ENCODE results near the gene ESRRA.
A peak's percentile ranks its signal among the peaks of the same experiment; 100 is the strongest.

Gene ESRRA

GRCh38 chr11:64275031-64275800, 30.1 kb upstream of the ESRRA start:
- DNase-seq (ENCODE audit: low read depth) = no peak

GRCh38 chr11:64275841-64276240, 29.5 kb upstream of the ESRRA start:
- no peak for DNase-seq (ENCODE audit: low read depth)

GRCh38 chr11:64276653-64277431, 28.5 kb upstream of the ESRRA start:
- DNase-seq (ENCODE audit: low read depth) = no peak

GRCh38 chr11:64278576-64279190, 26.6 kb upstream of the ESRRA start:
- DNase-seq (ENCODE audit: low read depth) = no peak

- DNase-seq (ENCODE audit: low read depth) = no peak
These were observed 23.2 kb upstream of the ESRRA start for GRCh38 chr11:64281957-64282770.

- DNase-seq (ENCODE audit: low read depth) = no peak
These were observed 22.2 kb upstream of the ESRRA start for GRCh38 chr11:64283092-64283491.

- DNase-seq (ENCODE audit: low read depth) = peak; percentile 91
These were observed 21.0 kb upstream of the ESRRA start, which contains the start of gene BAD for GRCh38 chr11:64284048-64284961. TSS of gene BAD (minus strand) at chr11:64284665. CDS start at chr11:64284368, 297 bp downstream.

GRCh38 chr11:64284962-64285884, 20.1 kb upstream of the ESRRA start, which contains the start of gene GPR137:
TSS of gene GPR137 (plus strand) at chr11:64285848. CDS start at chr11:64286525, 677 bp downstream.
- DNase-seq (ENCODE audit: low read depth) = peak; percentile 84

GRCh38 chr11:64285885-64286800, 19.2 kb upstream of the ESRRA start:
- DNase-seq (ENCODE audit: low read depth) = no peak

- DNase-seq (ENCODE audit: low read depth) = no peak
These were observed 18.5 kb upstream of the ESRRA start for GRCh38 chr11:64286801-64287159.

GRCh38 chr11:64287676-64288352, 17.5 kb upstream of the ESRRA start:
- DNase-seq (ENCODE audit: low read depth) = no peak

GRCh38 chr11:64288353-64288750, 17.0 kb upstream of the ESRRA start:
- no peak for DNase-seq (ENCODE audit: low read depth)

GRCh38 chr11:64289002-64289564, 16.2 kb upstream of the ESRRA start:
- DNase-seq (ENCODE audit: low read depth) = no peak

GRCh38 chr11:64290352-64291261, 14.7 kb upstream of the ESRRA start:
- no peak for DNase-seq (ENCODE audit: low read depth)

- DNase-seq (ENCODE audit: low read depth) = no peak
These were observed 14.0 kb upstream of the ESRRA start, which contains the start of gene KCNK4 for GRCh38 chr11:64291262-64291751. TSS of gene KCNK4 (plus strand) at chr11:64291302. CDS start at chr11:64293019, 1,717 bp downstream.
